Measurements from ENCODE around the gene SLC10A3. TPM values are rescaled to one million over a fixed set of nuclear protein-coding genes. Genes with fewer than 3 reads are reported as not detected.
"Not testable (repeated sequence)": the region's sequence is repeated elsewhere in the genome, so short reads cannot be mapped to it uniquely, and the experiment has no call there.

Gene SLC10A3
- total RNA-seq, 1 donor from 2014 or later = 13.0 TPM

DNA sequence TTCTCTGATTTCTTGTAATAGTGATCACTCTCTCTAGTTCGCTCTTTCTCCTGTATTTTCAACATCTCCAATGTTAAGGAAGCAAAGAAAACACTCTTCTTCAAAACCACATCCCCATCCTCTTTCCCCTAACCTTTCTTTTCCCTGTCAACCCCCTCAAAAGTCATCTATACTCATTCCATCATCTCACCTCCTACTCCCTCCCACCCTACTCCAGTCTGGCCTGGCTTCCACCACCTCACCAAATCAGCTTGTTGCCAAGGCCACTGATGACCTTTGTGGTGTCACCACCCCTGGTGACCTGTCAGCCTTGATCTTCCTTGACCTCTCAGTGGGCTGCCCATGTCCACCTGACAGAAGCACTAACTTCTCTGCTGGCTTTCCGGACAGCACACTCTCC lies 23.3 kb upstream of the SLC10A3 start:
- intact Hi-C loops (cut with DNase I) = no loop called here
- no peak for DNase-seq (ENCODE audit: missing footprints)
- ATAC-seq = no peak

DNA sequence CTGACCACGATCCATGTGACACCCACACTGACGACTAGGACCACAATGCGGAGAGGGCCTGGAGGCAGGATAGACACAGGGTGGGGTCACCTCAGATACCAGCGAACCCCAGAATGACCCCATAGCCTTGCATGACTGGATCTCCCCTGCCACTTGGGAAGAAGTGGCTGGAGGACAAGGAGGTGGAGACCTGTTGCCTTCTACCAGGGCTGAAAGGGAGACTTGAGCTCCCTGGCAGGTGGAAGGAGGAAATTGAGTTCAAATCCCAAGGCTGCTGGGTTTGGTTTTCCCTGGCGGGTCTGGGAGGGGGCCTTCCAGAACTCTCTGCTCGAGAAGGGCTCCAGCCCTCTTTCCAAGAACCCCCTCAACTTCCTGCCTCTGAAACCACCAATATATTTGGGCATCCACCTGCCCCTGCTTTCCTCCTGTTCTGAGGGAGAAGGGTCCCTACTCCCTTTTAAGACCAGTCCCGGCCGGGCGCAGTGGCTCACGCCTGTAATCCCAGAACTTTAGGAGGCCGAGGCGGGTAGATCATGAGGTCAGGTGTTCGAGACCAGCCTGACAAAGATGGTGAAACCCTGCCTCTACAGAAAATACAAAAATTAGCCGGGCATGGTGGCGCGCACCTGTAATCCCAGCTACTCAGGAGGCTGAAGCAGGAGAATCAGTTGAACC lies 22.6 kb upstream of the SLC10A3 start:
- no peak for DNase-seq (ENCODE audit: missing footprints)
- no peak for ATAC-seq
- intact Hi-C loops (cut with DNase I) = no loop called here

DNA sequence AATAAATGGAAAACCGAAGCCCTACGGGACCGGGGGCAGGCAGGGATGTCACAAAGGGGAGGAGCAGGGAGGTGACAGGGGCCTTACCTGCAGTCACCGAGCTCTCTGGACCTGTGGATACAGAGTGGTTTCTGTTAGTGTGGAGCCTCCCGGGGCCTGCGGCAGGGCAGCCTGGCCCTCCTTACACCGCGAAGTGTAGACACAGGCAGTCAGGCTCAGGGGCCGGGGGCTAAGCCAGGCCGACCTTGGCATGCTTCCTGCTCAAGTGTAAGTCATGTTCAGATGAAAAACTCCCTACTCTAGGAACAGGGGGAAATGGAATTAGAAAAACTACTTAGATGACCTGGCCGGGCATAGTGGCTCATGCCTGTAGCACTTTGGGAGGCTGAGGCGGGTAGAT lies 21.3 kb upstream of the SLC10A3 start:
- ATAC-seq (no peak), DNase-seq (ENCODE audit: missing footprints) (no peak)
- intact Hi-C loops (cut with DNase I) = no loop called here

DNA sequence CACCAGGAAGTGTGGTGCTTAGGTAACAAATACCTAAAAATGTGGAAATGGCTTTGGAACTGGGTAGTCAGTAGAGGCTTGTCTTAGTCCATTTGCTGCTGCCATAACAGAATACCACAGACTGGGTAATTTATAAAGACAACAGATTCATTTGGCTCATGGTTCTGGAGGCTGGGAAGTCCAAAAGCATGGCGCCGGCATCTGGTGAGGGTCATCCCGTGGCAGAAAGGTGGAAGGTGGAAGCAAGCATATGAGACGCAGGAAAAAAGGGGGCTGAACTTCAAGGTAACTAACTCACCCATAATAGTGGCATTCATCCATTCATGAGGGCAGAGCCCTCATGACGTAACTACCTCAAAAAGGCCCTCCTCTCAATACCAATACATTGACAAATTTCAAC lies 19.0 kb upstream of the SLC10A3 start:
- ATAC-seq = no peak
- intact Hi-C loops (cut with DNase I) = no loop called here
- no peak for DNase-seq (ENCODE audit: missing footprints)

DNA sequence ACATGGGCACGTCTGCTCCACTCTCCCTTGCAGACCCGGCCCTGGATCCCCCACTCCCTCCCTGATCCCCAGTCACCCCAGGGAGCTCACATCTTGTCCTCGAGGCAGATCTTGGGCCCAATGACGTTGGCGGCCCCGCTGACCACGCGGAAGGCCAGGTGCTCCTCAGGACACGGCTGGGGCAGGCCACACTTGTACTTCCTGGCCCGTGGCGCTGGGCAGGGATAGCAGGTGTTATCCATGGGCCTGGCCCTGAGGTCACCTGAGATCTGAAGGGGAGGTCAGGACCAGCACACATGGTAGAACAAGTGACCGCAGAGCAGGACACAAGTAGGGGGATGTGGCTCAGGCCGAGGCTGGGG lies 17.9 kb upstream of the SLC10A3 start:
- ATAC-seq (no peak), DNase-seq (ENCODE audit: missing footprints) (no peak)
- intact Hi-C loops (cut with DNase I) = no loop called here

DNA sequence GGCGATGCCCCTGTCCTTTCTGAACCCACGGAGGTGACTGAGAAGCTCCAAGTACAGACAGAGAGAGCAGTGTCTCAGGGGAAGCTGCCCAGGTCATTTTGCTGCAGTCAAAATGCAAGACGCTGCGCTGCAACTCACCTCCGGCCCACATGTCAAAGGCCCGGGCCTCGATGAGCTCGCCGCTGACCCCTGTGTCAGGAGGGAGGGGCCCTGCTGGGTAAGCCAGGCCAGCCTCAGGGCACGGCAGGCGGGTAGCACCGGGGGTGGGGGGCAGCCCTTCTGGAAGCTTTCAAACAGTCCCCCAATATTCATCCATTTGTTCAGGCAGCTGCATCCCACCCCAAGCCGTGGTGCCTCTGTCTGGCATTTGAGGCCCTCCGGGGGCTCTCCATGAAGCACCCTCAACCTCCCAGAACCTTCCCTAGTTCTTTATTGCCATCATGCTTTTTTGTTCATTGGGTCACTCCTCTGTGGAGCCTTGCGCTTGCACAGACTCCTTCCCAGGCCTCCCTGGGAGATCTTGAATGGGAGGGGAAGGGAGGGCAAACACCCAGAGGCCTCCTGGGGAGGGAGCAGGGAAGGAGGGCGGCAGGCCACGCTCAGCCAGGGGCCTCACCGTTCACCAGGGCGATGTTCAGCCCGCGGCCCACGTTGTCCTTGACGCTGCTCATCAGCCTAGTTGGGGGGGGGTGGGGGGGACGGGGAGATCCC lies 17.4 kb upstream of the SLC10A3 start:
- intact Hi-C loops (cut with DNase I) = no loop called here
- no peak for DNase-seq (ENCODE audit: missing footprints)

DNA sequence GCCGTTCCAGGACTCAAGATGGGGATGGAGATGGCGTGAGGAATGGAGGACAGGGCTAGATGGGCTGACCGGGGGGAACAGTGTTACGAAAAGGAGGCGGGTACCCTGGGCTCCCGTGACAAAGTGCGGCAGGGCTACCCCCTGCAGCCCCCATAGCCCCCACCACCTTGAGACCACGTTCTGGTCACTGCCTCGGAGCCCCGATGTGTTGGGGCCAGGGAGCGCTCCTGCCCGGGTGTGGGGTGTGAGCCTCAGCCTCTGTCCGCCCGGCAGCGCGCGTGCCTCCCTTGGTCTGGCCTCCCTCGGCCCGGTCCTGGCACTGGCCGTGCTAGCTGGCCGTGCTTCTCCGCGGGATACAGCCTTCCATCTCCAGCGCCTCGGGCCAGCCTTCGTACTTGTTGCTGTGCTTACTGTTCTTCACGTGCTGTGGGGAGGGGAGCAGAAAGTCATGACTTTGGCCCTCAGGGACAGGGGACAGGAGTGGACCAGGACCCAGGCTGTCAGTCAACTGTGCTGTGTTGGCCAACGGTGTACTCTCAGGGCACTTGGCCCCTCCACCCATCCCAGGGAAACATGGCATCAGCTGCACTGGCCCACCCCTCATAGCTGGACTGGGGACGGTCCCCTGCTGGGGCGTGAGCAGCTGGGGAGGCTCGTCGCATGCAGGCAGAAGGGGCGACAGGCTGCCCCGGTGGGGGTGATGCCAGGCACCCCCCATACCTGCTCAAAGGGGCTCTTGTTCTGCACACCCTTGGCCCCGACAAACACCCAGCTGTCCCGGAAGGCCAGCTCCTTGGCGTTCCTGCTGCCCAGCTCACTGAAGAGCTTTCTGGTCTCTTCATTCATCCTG lies 16.3 kb upstream of the SLC10A3 start:
- ATAC-seq (no peak), DNase-seq (ENCODE audit: missing footprints) (no peak)
- intact Hi-C loops (cut with DNase I) = no loop called here

More for the DNA sequence above, 17.4 kb upstream of the SLC10A3 start:
- no peak for ATAC-seq

DNA sequence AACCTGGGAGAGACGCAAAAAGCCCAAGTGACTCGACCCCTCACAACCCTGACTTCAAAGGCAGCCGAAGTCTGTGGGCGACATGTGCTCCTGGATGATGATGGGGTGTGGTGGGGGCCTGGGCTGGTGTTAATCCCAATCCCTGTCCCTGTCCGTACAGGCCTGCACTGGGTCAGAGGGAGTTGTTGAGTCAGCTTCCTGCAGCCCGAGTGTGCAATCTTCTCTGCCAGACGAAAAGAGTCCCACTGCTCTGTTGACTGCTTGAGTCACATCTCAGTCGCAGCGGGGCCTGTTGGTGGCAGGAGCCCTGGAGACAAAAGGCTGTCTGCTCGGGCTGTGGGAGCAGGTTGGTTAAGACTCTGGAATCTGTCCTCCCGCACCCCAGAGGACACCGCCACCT lies 15.3 kb upstream of the SLC10A3 start:
- intact Hi-C loops (cut with DNase I) = no loop called here
- no peak for DNase-seq (ENCODE audit: missing footprints)
- ATAC-seq = no peak

DNA sequence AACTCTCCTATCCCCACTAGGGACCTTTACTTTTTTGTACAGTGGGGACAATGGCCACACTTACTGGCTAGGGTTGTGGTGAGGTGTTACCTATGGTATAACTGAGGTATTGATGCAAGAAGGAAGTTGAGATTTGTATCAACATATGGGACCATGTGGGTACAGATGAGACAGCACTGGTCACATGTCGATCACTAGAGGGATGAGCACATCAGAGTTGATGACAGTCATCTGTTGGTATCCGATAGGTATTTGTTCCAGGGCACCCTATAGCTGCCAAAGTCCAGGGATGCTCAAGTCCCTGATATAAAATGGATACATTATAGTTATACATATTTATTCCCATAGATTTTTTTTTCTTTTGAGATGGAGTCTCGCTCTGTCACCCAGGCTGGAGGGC lies 12.6 kb upstream of the SLC10A3 start:
- no peak for ATAC-seq
- intact Hi-C loops (cut with DNase I) = no loop called here
- no peak for DNase-seq (ENCODE audit: missing footprints)

DNA sequence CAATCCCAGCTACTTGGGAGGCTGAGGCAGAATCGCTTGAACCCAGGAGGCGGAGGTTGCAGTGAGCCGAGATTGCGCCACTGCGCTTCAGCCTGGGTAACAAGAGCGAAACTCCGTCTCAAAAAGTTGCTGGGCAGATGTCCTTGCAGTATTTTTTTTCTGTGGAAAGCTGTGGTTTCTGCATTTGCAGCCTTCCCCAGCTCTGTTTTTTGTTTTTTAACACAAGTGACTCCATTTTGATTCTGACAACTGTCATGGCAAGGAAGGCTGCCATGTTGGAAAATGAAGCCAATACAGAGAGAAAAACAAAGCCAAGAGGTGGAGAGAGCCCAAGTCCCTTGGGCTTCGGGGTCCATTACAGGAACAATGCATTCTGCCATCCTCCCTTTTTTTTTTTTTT lies 11.7 kb upstream of the SLC10A3 start:
- intact Hi-C loops (cut with DNase I) = no loop called here
- ATAC-seq (no peak), DNase-seq (ENCODE audit: missing footprints) (no peak)

DNA sequence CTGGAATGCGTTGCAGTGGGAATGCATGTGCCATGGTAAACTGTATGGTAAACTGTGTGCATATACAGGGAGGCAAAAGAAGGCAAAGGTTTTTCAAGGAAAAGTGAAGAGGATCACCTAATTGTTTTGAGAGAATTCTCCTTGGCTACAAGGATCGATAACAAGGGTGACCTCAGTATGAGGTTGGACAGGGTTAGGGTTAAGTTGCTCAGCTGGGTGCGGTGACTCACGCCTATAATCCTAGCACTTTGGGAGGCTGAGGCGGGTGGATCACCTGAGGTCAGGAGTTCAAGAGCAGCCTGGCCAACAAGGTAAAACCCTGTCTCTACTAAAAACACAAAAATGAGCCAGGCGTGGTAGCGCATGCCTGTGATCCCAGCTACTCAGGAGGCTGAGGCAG lies 11.0 kb upstream of the SLC10A3 start:
- ATAC-seq; intact Hi-C loops (cut with DNase I); DNase-seq (ENCODE audit: missing footprints): not testable (repeated sequence)

DNA sequence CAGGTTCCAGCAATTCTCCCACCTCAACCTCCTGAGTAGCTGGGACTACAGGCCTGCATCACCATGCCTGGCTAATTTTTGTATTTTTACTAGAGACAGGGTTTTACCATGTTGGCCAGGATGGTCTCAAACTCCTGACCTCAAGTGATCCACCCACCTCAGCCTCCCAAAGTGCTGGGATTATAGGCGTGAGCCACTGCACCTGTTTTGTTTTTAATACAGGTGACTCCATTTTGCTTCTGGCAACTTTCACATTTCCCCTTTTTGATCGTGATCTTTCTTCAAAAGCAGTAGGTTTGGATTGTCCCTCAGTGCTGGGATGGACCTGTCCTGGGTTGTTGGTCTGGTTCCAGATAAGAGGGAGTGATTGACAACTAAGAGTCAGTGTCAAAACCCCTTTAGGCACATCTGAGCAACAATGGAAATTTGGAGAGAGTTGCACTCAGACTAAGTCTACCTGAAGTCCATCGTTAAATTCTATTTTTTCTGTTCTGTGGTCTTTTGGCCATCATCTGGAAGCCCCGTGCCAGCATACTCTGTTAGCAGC lies 6.2 kb upstream of the SLC10A3 start:
- DNase-seq (ENCODE audit: missing footprints); intact Hi-C loops (cut with DNase I); ATAC-seq: not testable (repeated sequence)

DNA sequence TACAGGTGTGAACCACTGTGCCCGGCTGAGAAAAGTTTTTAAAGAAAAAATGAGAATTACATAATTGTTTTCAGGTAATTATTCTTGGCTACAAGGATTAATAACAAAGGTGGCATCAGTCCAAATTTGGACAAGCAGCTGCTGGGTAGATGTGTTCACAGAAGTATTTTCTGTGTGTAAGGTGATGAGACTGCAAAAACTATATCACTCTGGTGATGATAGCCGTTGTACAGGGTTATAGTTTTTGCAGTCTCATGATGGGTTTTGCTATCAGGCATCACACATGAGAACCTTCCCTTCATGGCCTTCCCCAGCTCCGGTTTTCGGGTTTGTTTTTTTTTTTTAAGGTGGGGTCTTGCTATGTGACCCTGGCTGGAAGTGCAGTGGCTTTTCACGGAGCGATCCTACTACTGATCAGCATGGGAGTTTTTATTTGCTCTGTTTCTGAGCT lies 5.1 kb upstream of the SLC10A3 start:
- ATAC-seq = no peak
- intact Hi-C loops (cut with DNase I) = no loop called here
- no peak for DNase-seq (ENCODE audit: missing footprints)

DNA sequence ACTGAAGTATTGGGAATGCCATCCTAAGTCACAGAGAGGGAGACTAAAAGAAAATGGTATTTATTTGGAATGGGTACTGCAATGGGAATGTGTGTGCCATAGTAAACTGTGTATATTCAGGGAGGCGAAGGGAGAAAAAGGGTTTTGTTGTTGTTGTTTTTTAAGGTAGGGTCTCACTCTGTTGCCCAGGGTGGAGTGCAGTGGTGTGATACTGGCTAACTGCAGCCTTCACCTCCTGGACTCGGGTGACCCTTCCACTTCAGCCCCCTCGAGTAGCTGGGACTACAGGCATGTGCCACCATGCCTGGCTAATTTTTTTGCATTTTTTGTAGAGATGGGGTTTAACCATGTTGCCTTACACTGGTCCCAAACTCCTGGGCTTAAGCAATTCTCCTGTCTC lies 4.3 kb upstream of the SLC10A3 start:
- ATAC-seq (no peak), DNase-seq (ENCODE audit: missing footprints) (no peak)
- intact Hi-C loops (cut with DNase I) = no loop called here

DNA sequence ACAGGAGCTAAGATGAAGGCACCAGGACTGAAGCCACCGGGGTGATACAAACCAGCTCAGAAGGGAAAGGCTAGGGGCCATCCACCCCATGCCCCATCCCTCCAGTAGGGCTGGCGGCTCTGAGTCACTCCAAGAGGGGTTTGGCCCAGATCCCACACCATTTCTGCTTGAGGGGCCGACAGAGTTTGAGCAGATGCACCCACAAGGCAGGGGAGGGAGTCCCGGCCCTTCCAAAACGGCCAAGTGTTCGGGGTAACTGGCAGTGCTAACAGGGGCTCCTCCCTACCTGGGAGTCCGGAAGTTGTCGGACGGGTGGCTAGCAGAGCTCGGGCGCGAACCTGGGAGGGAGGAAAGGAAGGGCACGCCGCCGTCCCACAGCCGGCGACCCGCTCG lies 412 bp downstream of the SLC10A3 start:
- ATAC-seq (peak; percentile 1), DNase-seq (ENCODE audit: missing footprints) (peak; percentile 67)
- intact Hi-C loops (cut with DNase I) = no loop called here

DNA sequence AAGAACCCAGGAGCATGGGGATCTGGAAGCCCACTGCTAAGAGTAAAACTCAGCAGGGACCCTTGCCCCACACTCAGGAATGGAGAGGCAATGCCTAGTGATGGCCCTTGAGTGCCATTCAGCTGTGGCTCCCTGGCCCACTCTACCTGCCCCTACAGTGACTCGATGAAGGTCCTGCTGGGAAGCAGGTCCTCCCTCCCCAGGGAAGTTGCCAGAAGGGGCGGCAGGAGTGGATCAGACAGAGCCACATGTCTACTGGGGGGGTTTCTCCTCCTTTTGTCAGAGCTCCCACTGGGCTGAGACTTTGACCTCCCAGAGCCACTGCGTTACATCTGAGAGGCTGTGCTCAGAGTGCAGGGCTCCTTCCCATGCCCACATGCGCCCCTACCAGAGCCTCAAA lies 1.2 kb downstream of the SLC10A3 start:
- ATAC-seq = no peak
- DNase-seq (ENCODE audit: missing footprints) = no peak
- intact Hi-C loops (cut with DNase I) = no loop called here

DNA sequence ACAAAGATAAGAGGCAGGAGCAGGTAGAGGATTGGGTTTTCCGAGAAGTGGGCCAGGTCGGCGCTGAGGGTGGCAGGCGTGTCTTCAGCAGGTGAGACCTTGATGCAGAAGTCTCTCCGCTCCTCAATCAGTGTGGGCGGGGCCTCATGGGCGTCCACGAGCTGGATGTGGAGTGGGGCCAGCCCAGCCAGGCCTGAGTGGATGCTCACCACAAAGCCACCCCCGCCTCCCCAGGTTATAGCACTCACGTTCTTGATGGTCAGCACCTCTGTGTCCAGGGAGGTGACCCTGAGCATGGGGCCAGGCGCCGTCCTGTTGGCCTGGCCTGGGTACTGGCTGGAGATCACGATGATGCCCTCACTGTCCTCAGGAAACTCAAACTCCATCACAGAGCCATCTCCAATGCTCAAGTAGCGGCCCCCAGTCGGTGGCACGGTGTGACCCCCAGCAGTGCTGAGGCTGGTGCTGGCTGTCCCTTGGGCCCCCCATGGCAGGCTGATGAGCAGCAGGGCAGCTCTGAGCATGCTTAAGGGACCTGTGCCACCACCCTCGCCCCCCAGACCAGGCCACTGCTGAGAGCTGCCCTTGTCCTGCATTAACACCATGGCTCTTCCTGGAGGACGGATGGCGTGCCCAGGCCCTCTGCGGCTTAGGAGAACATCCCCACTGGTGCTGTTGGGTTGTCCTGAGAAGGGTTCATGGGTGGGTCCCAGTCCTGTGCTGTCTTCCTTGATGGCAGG lies 1.9 kb downstream of the SLC10A3 start:
- DNase-seq (ENCODE audit: missing footprints) (peak; percentile 54), ATAC-seq (no peak)
- intact Hi-C loops (cut with DNase I) = no loop called here

DNA sequence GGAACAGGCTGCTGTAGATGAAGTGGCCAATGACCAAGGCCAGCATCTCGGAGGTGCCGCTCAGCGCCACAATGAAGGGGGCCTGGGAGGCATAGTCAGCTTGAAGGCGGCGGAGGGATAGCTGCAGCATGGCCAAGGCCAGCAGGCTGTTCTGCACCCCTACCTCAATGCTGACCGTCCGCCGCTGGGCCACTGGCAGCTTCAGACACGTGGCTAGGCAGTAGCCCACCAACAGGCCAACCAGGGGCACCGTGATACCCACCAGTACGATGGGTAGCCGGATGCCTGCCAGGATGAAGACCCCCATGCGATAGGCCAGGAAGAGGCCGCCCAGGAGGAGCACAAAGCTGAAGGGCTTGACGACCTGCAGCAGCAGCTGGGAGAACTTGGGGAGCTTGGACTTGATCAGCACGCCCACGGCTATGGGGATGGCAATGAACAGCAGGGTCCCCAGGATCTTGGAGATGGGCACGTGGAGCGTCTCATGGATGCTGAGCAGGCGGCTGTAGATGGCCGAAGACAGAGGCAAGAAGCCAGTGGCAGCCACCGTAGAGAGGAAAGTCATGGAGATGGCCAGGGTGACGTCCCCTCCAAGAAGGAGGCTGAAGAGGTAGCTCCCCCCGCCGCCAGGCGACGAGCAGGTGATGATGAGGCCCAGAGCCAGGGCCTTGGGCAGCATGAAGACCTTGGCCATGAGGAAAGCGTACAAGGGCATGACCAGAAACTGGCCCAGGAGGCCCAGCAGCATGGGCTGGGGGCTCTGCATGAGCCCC lies 2.7 kb downstream of the SLC10A3 start:
- no peak for ATAC-seq
- intact Hi-C loops (cut with DNase I) = loop anchor here (2.0 kb wide), 1 partner anchor 29 kb away; the partner anchor contains the start of gene FAM3A
- no peak for DNase-seq (ENCODE audit: missing footprints)

Data from Right ventricle myocardium inferior (tissue), 1 donor.